ENCODE data around the gene SPATA3. TPM values are rescaled to one million over a fixed set of nuclear protein-coding genes. Genes with fewer than 3 reads are reported as not detected.

The SPATA3 gene
- total and polyA plus RNA-seq, 2 of the 13 experiments (the other 11 are each of a cell fraction or from before 2014, with no cell fraction given), result not detected

DNA sequence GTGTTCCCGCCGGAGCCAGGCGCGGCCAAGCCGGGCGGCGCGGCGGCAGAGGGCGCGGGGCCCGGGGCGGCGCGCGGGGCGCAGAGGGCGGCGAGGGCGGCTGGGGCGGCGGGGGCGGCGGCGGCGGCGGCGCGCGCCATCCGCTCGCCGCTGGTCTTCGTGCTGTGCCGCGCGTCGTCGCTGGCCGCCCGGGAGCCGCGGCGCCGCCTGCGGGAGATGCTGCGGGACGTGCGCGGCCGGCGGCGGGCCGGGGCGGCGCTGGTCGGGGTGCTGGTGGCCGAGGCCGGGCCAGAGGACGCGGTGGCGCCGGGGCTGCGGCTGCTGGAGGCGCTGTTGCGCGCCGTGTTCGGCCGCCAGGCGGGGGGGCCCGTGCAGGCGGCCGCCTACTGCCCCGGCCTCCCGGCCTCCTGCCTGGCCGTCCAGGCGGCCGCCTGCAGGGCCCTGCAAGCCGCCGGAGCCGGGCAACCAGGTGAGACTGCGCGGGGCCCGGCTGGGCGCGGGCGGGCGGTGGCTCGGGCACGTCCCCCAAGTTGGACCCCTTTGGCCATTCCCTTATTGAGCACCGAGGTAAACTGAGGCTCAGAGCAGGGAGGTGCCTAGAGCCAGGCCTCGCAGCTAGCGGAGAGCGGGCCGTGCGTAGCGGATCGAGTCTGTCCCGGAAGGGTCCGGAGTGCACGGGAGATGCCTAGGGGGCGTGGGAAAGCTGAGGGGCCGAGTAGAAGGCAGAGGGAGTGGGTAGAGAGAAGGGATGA, 42.0 kb downstream of the SPATA3 start (continued):
- TF ChIP-seq, protein P1, sequence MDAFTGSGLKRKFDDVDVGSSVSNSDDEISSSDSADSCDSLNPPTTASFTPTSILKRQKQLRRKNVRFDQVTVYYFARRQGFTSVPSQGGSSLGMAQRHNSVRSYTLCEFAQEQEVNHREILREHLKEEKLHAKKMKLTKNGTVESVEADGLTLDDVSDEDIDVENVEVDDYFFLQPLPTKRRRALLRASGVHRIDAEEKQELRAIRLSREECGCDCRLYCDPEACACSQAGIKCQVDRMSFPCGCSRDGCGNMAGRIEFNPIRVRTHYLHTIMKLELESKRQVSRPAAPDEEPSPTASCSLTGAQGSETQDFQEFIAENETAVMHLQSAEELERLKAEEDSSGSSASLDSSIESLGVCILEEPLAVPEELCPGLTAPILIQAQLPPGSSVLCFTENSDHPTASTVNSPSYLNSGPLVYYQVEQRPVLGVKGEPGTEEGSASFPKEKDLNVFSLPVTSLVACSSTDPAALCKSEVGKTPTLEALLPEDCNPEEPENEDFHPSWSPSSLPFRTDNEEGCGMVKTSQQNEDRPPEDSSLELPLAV (CRISPR knock-in tag; conservative IDR thresholded peaks at IDR 0.05; ENCODE audit: low read depth), result no peak
- TF ChIP-seq ZNF292 (CRISPR knock-in tag; IDR thresholded peaks at IDR 0.05; ENCODE audit: borderline replicate concordance, low read depth) (no peak), NFRKB (IDR thresholded peaks at IDR 0.05) (no peak), ZNF33B (CRISPR knock-in tag; IDR thresholded peaks at IDR 0.05) (no peak), ZMYM4 (CRISPR knock-in tag; IDR thresholded peaks at IDR 0.05) (no peak), ZNF431 (CRISPR knock-in tag; IDR thresholded peaks at IDR 0.05; ENCODE audit: borderline replicate concordance, low read depth) (no peak), ZNF326 (CRISPR knock-in tag; IDR thresholded peaks at IDR 0.05; ENCODE audit: borderline replicate concordance) (no peak), SRSF4 (IDR thresholded peaks at IDR 0.05; ENCODE audit: low read depth, low read length, poor library complexity, severe bottlenecking) (no peak), ZNF781 (CRISPR knock-in tag; IDR thresholded peaks at IDR 0.05; ENCODE audit: borderline replicate concordance, not compliant biosample characterization) (no peak), ZSCAN30 (CRISPR knock-in tag; IDR thresholded peaks at IDR 0.05) (no peak), ZSCAN21 (CRISPR knock-in tag; IDR thresholded peaks at IDR 0.05; ENCODE audit: borderline replicate concordance) (peak; percentile 62; the same call in 1 of the 2 replicates), KLF12 (CRISPR knock-in tag; IDR thresholded peaks at IDR 0.05; ENCODE audit: borderline replicate concordance) (no peak), TEAD2 (CRISPR knock-in tag; IDR thresholded peaks at IDR 0.05) (no peak), RAD51 (IDR thresholded peaks at IDR 0.05; ENCODE audit: borderline replicate concordance) (no peak), CREM (IDR thresholded peaks at IDR 0.05) (no peak), CREM (CRISPR knock-in tag; IDR thresholded peaks at IDR 0.05) (no peak), TGIF2 (CRISPR knock-in tag; IDR thresholded peaks at IDR 0.05) (no peak), ZNF747 (CRISPR knock-in tag; IDR thresholded peaks at IDR 0.05; ENCODE audit: borderline replicate concordance) (no peak), ATAD3A (CRISPR knock-in tag; IDR thresholded peaks at IDR 0.05) (no peak), ZNF841 (CRISPR knock-in tag; IDR thresholded peaks at IDR 0.05; ENCODE audit: borderline replicate concordance) (no peak), ETV5 (CRISPR knock-in tag; IDR thresholded peaks at IDR 0.05; ENCODE audit: borderline replicate concordance) (no peak), KDM5A (IDR thresholded peaks at IDR 0.05; ENCODE audit: borderline replicate concordance, low read length) (no peak), KDM4B (CRISPR knock-in tag; IDR thresholded peaks at IDR 0.05) (no peak), MED13 (CRISPR knock-in tag; IDR thresholded peaks at IDR 0.05) (no peak), ZNF12 (CRISPR knock-in tag; IDR thresholded peaks at IDR 0.05) (no peak), ZFY (CRISPR knock-in tag; IDR thresholded peaks at IDR 0.05) (peak; percentile 66)
- TF ChIP-seq, protein P2, sequence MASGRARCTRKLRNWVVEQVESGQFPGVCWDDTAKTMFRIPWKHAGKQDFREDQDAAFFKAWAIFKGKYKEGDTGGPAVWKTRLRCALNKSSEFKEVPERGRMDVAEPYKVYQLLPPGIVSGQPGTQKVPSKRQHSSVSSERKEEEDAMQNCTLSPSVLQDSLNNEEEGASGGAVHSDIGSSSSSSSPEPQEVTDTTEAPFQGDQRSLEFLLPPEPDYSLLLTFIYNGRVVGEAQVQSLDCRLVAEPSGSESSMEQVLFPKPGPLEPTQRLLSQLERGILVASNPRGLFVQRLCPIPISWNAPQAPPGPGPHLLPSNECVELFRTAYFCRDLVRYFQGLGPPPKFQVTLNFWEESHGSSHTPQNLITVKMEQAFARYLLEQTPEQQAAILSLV (CRISPR knock-in tag; IDR thresholded peaks at IDR 0.05; ENCODE audit: borderline replicate concordance), result 0 out of 2 replicates have a peak, but pooled peaks have one; percentile 59
- TF ChIP-seq, protein P3, sequence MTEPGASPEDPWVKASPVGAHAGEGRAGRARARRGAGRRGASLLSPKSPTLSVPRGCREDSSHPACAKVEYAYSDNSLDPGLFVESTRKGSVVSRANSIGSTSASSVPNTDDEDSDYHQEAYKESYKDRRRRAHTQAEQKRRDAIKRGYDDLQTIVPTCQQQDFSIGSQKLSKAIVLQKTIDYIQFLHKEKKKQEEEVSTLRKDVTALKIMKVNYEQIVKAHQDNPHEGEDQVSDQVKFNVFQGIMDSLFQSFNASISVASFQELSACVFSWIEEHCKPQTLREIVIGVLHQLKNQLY (CRISPR knock-in tag; IDR thresholded peaks at IDR 0.05), result no peak
